Activated naive CD8-positive, alpha-beta T cell treated with anti-CD3 and anti-CD28 coated beads, Interleukin-2, amount 10 ng/mL, durations not matched to agents 7 days and 5 days (primary cell): Measurements from ENCODE around the gene TXNIP. TPM values are rescaled to one million over a fixed set of nuclear protein-coding genes. Genes with fewer than 3 reads are reported as not detected.

Experiments used
- ATAC-seq: fragments of 150-1000 bp; cut with Tn5 transposase; one replicate; pipeline ENCODE4 v1.10.0; 2021; ENCODE audit warnings: low read depth, moderate library complexity
- POLR2A ChIA-PET: fragments of 350-600 bp; sonication (Branson Sonifier 250); formaldehyde crosslinking; loops from one replicate; lab custom pipeline; 2021; ENCODE audit warnings: antibody characterized with exemption; lab: Charles Lee
- DNase-seq: peaks from one replicate; pipeline ENCODE4 v3.0.0; 2021
- H3K27ac Mint-ChIP-seq: one replicate; pipeline ENCODE4 v1.8.0; 2022; ENCODE audit warnings: mild to moderate bottlenecking, mixed read lengths
- H3K27me3 Mint-ChIP-seq: one replicate; pipeline ENCODE4 v1.8.0; 2022; ENCODE audit warnings: mild to moderate bottlenecking, moderate library complexity, mixed read lengths
- H3K36me3 Mint-ChIP-seq: one replicate; pipeline ENCODE4 v1.8.0; 2021; ENCODE audit warnings: mild to moderate bottlenecking, mixed read lengths
- H3K4me1 Mint-ChIP-seq: one replicate; pipeline ENCODE4 v1.8.0; 2021; ENCODE audit warnings: mixed read lengths
- H3K4me3 Mint-ChIP-seq: one replicate; pipeline ENCODE4 v1.8.0; 2022; ENCODE audit warnings: mild to moderate bottlenecking, moderate library complexity, mixed read lengths
- H3K9me3 Mint-ChIP-seq: one replicate; pipeline ENCODE4 v1.8.0; 2021; ENCODE audit warnings: mixed read lengths
- total RNA-seq, 2 experiments: library from RNA; stranded (reverse); gene quantifications; one replicate each; pipeline ENCODE4 v1.2.3, GENCODE V29; 2021

TXNIP gene
- total RNA-seq, 2 experiments from 2014 or later: 678 to 725 TPM

- peak overlapping the region; percentile 99 for H3K27ac Mint-ChIP-seq
- no peak for ATAC-seq
- no peak for DNase-seq
- peak overlapping the region; percentile 72 for H3K4me3 Mint-ChIP-seq
- H3K36me3 Mint-ChIP-seq: peaks cover 20% of the 10 kb centered on the region
- no peaks in the 10 kb centered on the region for H3K9me3 Mint-ChIP-seq
- H3K27me3 Mint-ChIP-seq: no peaks in the 10 kb centered on the region
- H3K4me1 Mint-ChIP-seq: peaks cover 35% of the 10 kb centered on the region
- POLR2A ChIA-PET: interaction anchor here (5.0 to 13.2 kb wide), 3 partner anchors 11 to 37 kb away, joined by 30 to 407 read pairs (median 59); partner anchors contain the start of genes ANKRD34A and POLR3GL
These were observed 3.1 kb upstream of the TXNIP start for GRCh38 chr1:145999321-146000024.

GRCh38 chr1:145997718-145998023, 1.3 kb upstream of the TXNIP start:
- DNase-seq: no peak

GRCh38 chr1:145997016-145997717, 788 bp upstream of the TXNIP start:
- POLR2A ChIA-PET: interaction anchor here (0.8 to 13.2 kb wide), 12 partner anchors 8 to 151 kb away, joined by 3 to 407 read pairs (median 8); partner anchors contain the start of genes ANKRD34A, LIX1L, NUDT17 and PEX11B
- Mint-ChIP-seq H3K9me3 (no peaks in the 10 kb centered on the region), H3K36me3 (peaks cover 41% of the 10 kb centered on the region), H3K4me3 (peak overlapping the region; percentile 100), H3K27ac (peak overlapping the region; percentile 99), H3K27me3 (no peaks in the 10 kb centered on the region), H3K4me1 (peaks cover 49% of the 10 kb centered on the region)
- ATAC-seq: peak; percentile 50
- DNase-seq: peak; percentile 65

More at GRCh38 chr1:145997718-145998023, 1.3 kb upstream of the TXNIP start:
- Mint-ChIP-seq H3K36me3 (peaks cover 38% of the 10 kb centered on the region), H3K27me3 (no peaks in the 10 kb centered on the region), H3K9me3 (no peaks in the 10 kb centered on the region), H3K27ac (peak overlapping the region; percentile 99), H3K4me1 (peaks cover 45% of the 10 kb centered on the region), H3K4me3 (peak overlapping the region; percentile 100)
- POLR2A ChIA-PET: interaction anchor here (0.6 to 13.2 kb wide), 10 partner anchors 9 to 139 kb away, joined by 3 to 407 read pairs (median 14); partner anchors contain the start of genes ANKRD34A, LIX1L, PEX11B and PIAS3
- no peak for ATAC-seq

- POLR2A ChIA-PET: interaction anchor here (0.5 to 13.2 kb wide), 11 partner anchors 7 to 105 kb away, joined by 3 to 407 read pairs (median 10); partner anchors contain the start of genes ANKRD34A, LIX1L, PEX11B and POLR3GL
- peaks cover 58% of the 10 kb centered on the region for H3K4me1 Mint-ChIP-seq
- H3K9me3 Mint-ChIP-seq: no peaks in the 10 kb centered on the region
- no peaks in the 10 kb centered on the region for H3K27me3 Mint-ChIP-seq
- ATAC-seq (no peak), DNase-seq (no peak)
- H3K27ac Mint-ChIP-seq: peak overlapping the region; percentile 99
- peaks cover 46% of the 10 kb centered on the region for H3K36me3 Mint-ChIP-seq
- peak overlapping the region; percentile 100 for H3K4me3 Mint-ChIP-seq
These were observed 381 bp downstream of the TXNIP start for GRCh38 chr1:145995964-145996432.

- ATAC-seq (no peak), DNase-seq (no peak)
- Mint-ChIP-seq H3K36me3 (peaks cover 46% of the 10 kb centered on the region), H3K9me3 (no peaks in the 10 kb centered on the region), H3K4me3 (peak overlapping the region; percentile 100), H3K27ac (peak overlapping the region; percentile 99), H3K27me3 (no peaks in the 10 kb centered on the region), H3K4me1 (peaks cover 63% of the 10 kb centered on the region)
- POLR2A ChIA-PET: interaction anchor here (0.5 to 13.2 kb wide), 7 partner anchors 6 to 54 kb away, joined by 4 to 407 read pairs (median 30); partner anchors contain the start of genes ANKRD34A, LIX1L and POLR3GL
These were observed 1.1 kb downstream of the TXNIP start for GRCh38 chr1:145995148-145995881.

- H3K27me3 Mint-ChIP-seq: no peaks in the 10 kb centered on the region
- POLR2A ChIA-PET: interaction anchor here (0.5 to 13.2 kb wide), 9 partner anchors 8 to 80 kb away, joined by 3 to 407 read pairs (median 4); partner anchors contain the start of genes ANKRD34A, LIX1L, PEX11B and POLR3GL
- H3K27ac Mint-ChIP-seq: peak overlapping the region; percentile 99
- H3K4me1 Mint-ChIP-seq: peaks cover 60% of the 10 kb centered on the region
- no peaks in the 10 kb centered on the region for H3K9me3 Mint-ChIP-seq
- ATAC-seq (no peak), DNase-seq (peak; percentile 56)
- peak overlapping the region; percentile 100 for H3K4me3 Mint-ChIP-seq
- peaks cover 46% of the 10 kb centered on the region for H3K36me3 Mint-ChIP-seq
These were observed 1.8 kb downstream of the TXNIP start for GRCh38 chr1:145994391-145995120.

- H3K4me1 Mint-ChIP-seq: peaks cover 58% of the 10 kb centered on the region
- no peak for ATAC-seq
- H3K36me3 Mint-ChIP-seq: peaks cover 46% of the 10 kb centered on the region
- no peaks in the 10 kb centered on the region for H3K27me3 Mint-ChIP-seq
- POLR2A ChIA-PET: interaction anchor here (0.5 to 13.2 kb wide), 8 partner anchors 9 to 79 kb away, joined by 3 to 407 read pairs (median 4); partner anchors contain the start of genes ANKRD34A, PEX11B and POLR3GL
- peak overlapping the region; percentile 99 for H3K27ac Mint-ChIP-seq
- peak; percentile 26 for DNase-seq
- H3K4me3 Mint-ChIP-seq: peak overlapping the region; percentile 100
- H3K9me3 Mint-ChIP-seq: no peaks in the 10 kb centered on the region
These were observed 2.6 kb downstream of the TXNIP start for GRCh38 chr1:145993618-145994390.

- DNase-seq: no peak
- Mint-ChIP-seq H3K27ac (peak overlapping the region; percentile 99), H3K9me3 (no peaks in the 10 kb centered on the region), H3K4me3 (peak overlapping the region; percentile 100), H3K36me3 (peaks cover 46% of the 10 kb centered on the region), H3K27me3 (no peaks in the 10 kb centered on the region), H3K4me1 (peaks cover 56% of the 10 kb centered on the region)
- ATAC-seq: no peak
- POLR2A ChIA-PET: interaction anchor here (1.2 to 13.2 kb wide), 4 partner anchors 9 to 30 kb away, joined by 3 to 407 read pairs (median 68); partner anchors contain the start of genes ANKRD34A and POLR3GL
These were observed 3.3 kb downstream of the TXNIP start for GRCh38 chr1:145992958-145993617.

GRCh38 chr1:145992502-145992936, 3.9 kb downstream of the TXNIP start:
- Mint-ChIP-seq H3K9me3 (no peaks in the 10 kb centered on the region), H3K4me3 (peak overlapping the region; percentile 100), H3K36me3 (peaks cover 46% of the 10 kb centered on the region), H3K27ac (peak overlapping the region; percentile 99), H3K27me3 (no peaks in the 10 kb centered on the region), H3K4me1 (peaks cover 56% of the 10 kb centered on the region)
- POLR2A ChIA-PET: interaction anchor here (1.4 to 13.2 kb wide), 4 partner anchors 11 to 30 kb away, joined by 7 to 407 read pairs (median 68); partner anchors contain the start of genes ANKRD34A and POLR3GL
- DNase-seq (peak; percentile 15), ATAC-seq (no peak)

GRCh38 chr1:145991735-145992412, 4.5 kb downstream of the TXNIP start:
- peaks cover 56% of the 10 kb centered on the region for H3K4me1 Mint-ChIP-seq
- H3K27me3 Mint-ChIP-seq: no peaks in the 10 kb centered on the region
- peak overlapping the region; percentile 100 for H3K4me3 Mint-ChIP-seq
- H3K27ac Mint-ChIP-seq: peak overlapping the region; percentile 19
- POLR2A ChIA-PET: interaction anchor here (0.6 to 13.2 kb wide), 7 partner anchors 11 to 64 kb away, joined by 3 to 407 read pairs (median 5); partner anchors contain the start of genes ANKRD34A, LIX1L, POLR3GL and RBM8A
- ATAC-seq (no peak), DNase-seq (peak; percentile 28)
- no peaks in the 10 kb centered on the region for H3K9me3 Mint-ChIP-seq
- H3K36me3 Mint-ChIP-seq: peaks cover 46% of the 10 kb centered on the region
